PC-9 (cell line): Measurements from ENCODE around the gene REEP6. TPM values are rescaled to one million over a fixed set of nuclear protein-coding genes. Genes with fewer than 3 reads are reported as not detected.

Experiments used
- BruUV-seq: library from RNA; stranded (reverse); fragments of 400-500 nt; replicated peaks from 2 replicates; lab custom pipeline; 2021; lab: Mats Ljungman, UMichigan
- CTCF ChIA-PET: fragments of 300-600 bp; sonication (Branson Sonifier 250); formaldehyde crosslinking; loops from one replicate; lab custom pipeline; 2022; ENCODE audit warnings: antibody characterized with exemption; lab: Charles Lee
- POLR2A ChIA-PET: fragments of 300-600 bp; sonication (Branson Sonifier 250); formaldehyde crosslinking; loops from one replicate; lab custom pipeline; 2022; ENCODE audit warnings: antibody characterized with exemption; ENCODE audit not compliant: unreplicated experiment; lab: Charles Lee
- DNase-seq, 2 experiments: peaks; one replicate each; pipeline versions ENCODE4 v3.0.0 to v3.0.0-alpha.2; 2015 to 2022; ENCODE audit warnings: mixed read lengths in 1 of 2
- H2AFZ ChIP-seq: fragments of 200-600 bp; sonication (generic); 2 replicates; pipeline ENCODE4 v1.8.1; 2017; ENCODE audit warnings: antibody characterized with exemption
- H3F3A ChIP-seq: fragments of 200-600 bp; sonication (generic); 2 replicates; pipeline ENCODE4 v1.8.1; 2017; ENCODE audit warnings: antibody characterized with exemption, mild to moderate bottlenecking, low read depth; ENCODE audit not compliant: insufficient read depth
- H3K27ac ChIP-seq: fragments of 200-600 bp; sonication (generic); 2 replicates; pipeline ENCODE4 v1.6.1; 2016; ENCODE audit warnings: mixed run types
- H3K27me3 ChIP-seq: fragments of 200-600 bp; sonication (generic); 2 replicates; pipeline ENCODE4 v1.6.1; 2016; ENCODE audit warnings: low read depth, mixed run types; ENCODE audit not compliant: insufficient read depth
- H3K36me3 ChIP-seq: fragments of 200-600 bp; sonication (generic); 2 replicates; pipeline ENCODE4 v1.6.1; 2016; ENCODE audit warnings: low read depth, mixed run types
- H3K4me1 ChIP-seq: fragments of 200-600 bp; sonication (generic); replicated peaks from 2 replicates; pipeline ENCODE4 v1.6.1; 2016; ENCODE audit warnings: mixed run types; ENCODE audit not compliant: insufficient read depth
- H3K4me2 ChIP-seq: fragments of 200-600 bp; sonication (generic); 2 replicates; pipeline ENCODE4 v1.6.1; 2017; ENCODE audit warnings: mixed run types
- H3K4me3 ChIP-seq: fragments of 200-600 bp; sonication (generic); 2 replicates; pipeline ENCODE4 v1.6.1; 2016; ENCODE audit warnings: mixed run types
- H3K79me2 ChIP-seq: fragments of 200-600 bp; sonication (generic); 2 replicates; pipeline ENCODE4 v1.6.1; 2017; ENCODE audit warnings: low read depth, mixed run types
- H3K9me2 ChIP-seq: fragments of 200-600 bp; sonication (generic); 2 replicates; pipeline ENCODE4 v1.8.1; 2017; ENCODE audit warnings: mild to moderate bottlenecking; ENCODE audit not compliant: insufficient read depth
- H3K9me3 ChIP-seq: fragments of 200-600 bp; sonication (generic); 2 replicates; pipeline ENCODE4 v1.8.1; 2016; ENCODE audit warnings: low read depth; ENCODE audit not compliant: insufficient read depth
- H4K20me1 ChIP-seq: fragments of 200-600 bp; sonication (generic); 2 replicates; pipeline ENCODE4 v1.8.1; 2017; ENCODE audit not compliant: insufficient read depth
- CTCF ChIP-seq: fragments of 200-600 bp; sonication (generic); conservative IDR thresholded peaks from 2 replicates; pipeline ENCODE4 v1.6.1; 2017; ENCODE audit warnings: mixed run types, antibody characterized with exemption, mild to moderate bottlenecking, moderate library complexity
- EZH2 ChIP-seq: fragments of 200-600 bp; sonication (generic); IDR thresholded peaks from 2 replicates; pipeline ENCODE4 v1.8.0; 2017; ENCODE audit warnings: antibody characterized with exemption, low read depth
- intact Hi-C: fragments of 100-400 bp; cut with micrococcal nuclease; formaldehyde crosslinking; loops from one replicate; pipeline ENCODE4 v1.10.0; 2022; ENCODE audit not compliant: unreplicated experiment
- total RNA-seq: library from RNA; stranded (reverse); gene quantifications from 2 replicates; pipeline ENCODE4 v1.2.3, GENCODE V29; 2021

The REEP6 gene
- total RNA-seq, 1 experiment from 2014 or later, result 39.5 TPM

- H3K36me3 ChIP-seq, result no peaks in the 10 kb centered on the region
- no peaks in the 10 kb centered on the region for H3K79me2 ChIP-seq
- no peak overlapping the region for H2AFZ ChIP-seq
- no TSS peak for BruUV-seq
- DNase-seq, result no peak
- no peaks in the 10 kb centered on the region for H3K9me3 ChIP-seq
- H3F3A ChIP-seq, result peaks cover 8% of the 10 kb centered on the region
- H3K27ac ChIP-seq, result no peak overlapping the region
- CTCF ChIA-PET, result no interaction called here
- no peaks in the 10 kb centered on the region for H4K20me1 ChIP-seq
- intact Hi-C loops, result no loop called here
- no peaks in the 10 kb centered on the region for H3K9me2 ChIP-seq
- H3K4me1 ChIP-seq, result no peaks in the 10 kb centered on the region
- no peak overlapping the region for H3K4me2 ChIP-seq
- POLR2A ChIA-PET, result no interaction called here
- no peaks in the 10 kb centered on the region for H3K27me3 ChIP-seq
- no peak overlapping the region for H3K4me3 ChIP-seq
- TF ChIP-seq EZH2, result no peak
- TF ChIP-seq CTCF, result no peak
Measured at GRCh38 chr19:1503925-1504773, 13.2 kb downstream of the REEP6 start.

DNA sequence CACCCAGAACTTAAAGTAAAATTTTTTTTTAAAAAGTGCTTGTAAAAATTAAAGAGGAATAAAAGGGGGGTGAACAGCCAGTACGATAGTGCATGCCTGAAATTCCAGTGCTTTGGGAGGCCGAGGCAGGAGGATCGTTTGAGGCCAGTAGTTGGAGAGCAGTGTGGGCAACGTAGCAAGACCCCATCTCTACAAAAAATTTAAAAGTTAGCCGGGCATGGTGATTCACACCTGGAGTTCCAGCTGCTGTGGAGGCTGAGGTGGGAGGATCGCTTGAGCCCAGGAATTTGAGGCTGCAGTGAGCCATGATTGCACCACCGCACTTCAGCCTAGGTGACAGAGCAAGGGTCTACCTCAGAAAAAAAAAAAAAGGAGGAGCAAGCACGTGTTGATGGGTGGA lies 14.0 kb downstream of the REEP6 start:
- POLR2A ChIA-PET, result no interaction called here
- no peaks in the 10 kb centered on the region for H3K27me3 ChIP-seq
- intact Hi-C loops, result no loop called here

More for the DNA sequence above, 14.0 kb downstream of the REEP6 start:
- no peaks in the 10 kb centered on the region for H3K79me2 ChIP-seq
- H4K20me1 ChIP-seq, result no peaks in the 10 kb centered on the region
- no peak overlapping the region for H3K4me3 ChIP-seq
- no peak overlapping the region for H2AFZ ChIP-seq
- CTCF ChIA-PET, result no interaction called here
- H3K9me2 ChIP-seq, result no peaks in the 10 kb centered on the region
- no TSS peak for BruUV-seq
- no peak overlapping the region for H3K4me2 ChIP-seq
- H3K36me3 ChIP-seq, result no peaks in the 10 kb centered on the region
- no peak for DNase-seq
- H3K9me3 ChIP-seq, result no peaks in the 10 kb centered on the region
- H3F3A ChIP-seq, result peaks cover 8% of the 10 kb centered on the region
- no peak overlapping the region for H3K27ac ChIP-seq
- no peaks in the 10 kb centered on the region for H3K4me1 ChIP-seq
- TF ChIP-seq EZH2 (no peak), CTCF (no peak)
